ENCODE measurements around the gene SPARCL1. TPM values are rescaled to one million over a fixed set of nuclear protein-coding genes. Genes with fewer than 3 reads are reported as not detected.

SPARCL1 gene
- total and polyA plus RNA-seq, 2 experiments from 2014 or later, result 1.5 to 2.4 TPM

DNA sequence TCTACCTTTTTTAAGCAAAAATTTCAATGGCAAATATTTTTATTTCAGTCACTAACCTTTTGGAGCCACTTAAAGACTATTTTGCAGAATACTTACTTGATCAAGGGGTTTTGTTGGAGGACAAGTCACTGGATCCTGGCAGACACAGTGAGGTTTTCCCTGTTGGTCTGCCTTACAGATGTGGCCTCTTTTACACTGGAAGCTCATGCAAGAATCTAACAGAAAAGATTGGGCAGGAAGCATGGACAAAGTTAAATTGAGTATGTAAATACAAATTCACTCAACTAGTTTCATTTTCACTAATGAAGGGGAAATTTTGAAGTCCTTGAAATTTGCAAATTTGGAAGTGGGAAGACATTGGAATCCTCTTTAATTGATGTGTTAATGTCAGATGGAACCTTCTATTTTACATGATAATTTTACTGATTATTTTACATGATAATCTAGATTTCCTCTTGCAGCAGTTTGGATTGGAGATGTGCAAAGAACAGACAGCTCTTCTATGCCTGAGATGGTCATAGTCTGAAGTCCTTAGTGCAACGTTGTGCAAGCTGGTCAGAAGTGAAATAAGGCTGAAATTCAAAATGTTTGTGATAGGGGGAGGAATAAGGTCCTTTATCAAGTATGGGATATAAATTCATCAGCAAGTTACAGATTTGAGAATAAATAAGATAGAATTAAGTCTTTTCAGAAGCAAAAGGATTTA, 38.4 kb downstream of the SPARCL1 start:
- DNase-seq (ENCODE audit: low spot score) (no peak), ATAC-seq (no peak)
- Mint-ChIP-seq H3K9me3 (peaks cover 47% of the 10 kb centered on the region), H3K27ac (peak overlapping the region; percentile 66; the same call in 1 of the 2 replicates), H3K4me1 (peaks cover 20% of the 10 kb centered on the region), H3K27me3 (ENCODE audit: insufficient read depth, low read depth, poor library complexity) (peaks cover 7% of the 10 kb centered on the region), H3K36me3 (ENCODE audit: low read depth) (peaks cover 50% of the 10 kb centered on the region), H3K4me3 (peak overlapping the region; percentile 36; the same call in 2 of the 3 replicates)
- H3K4me1 ChIP-seq (ENCODE audit: insufficient read depth), result peaks cover 16% of the 10 kb centered on the region
- no peaks in the 10 kb centered on the region for H3F3A ChIP-seq (replicated peaks; ENCODE audit: low read depth)
- H2AFZ ChIP-seq, result no peak overlapping the region
- H3K27ac ChIP-seq (ENCODE audit: low read depth), result peak overlapping the region; percentile 28; the same call in 1 of the 2 replicates
- H4K20me1 ChIP-seq (replicated peaks; ENCODE audit: insufficient read depth), result no peaks in the 10 kb centered on the region
- peak overlapping the region; percentile 30 for H3K4me2 ChIP-seq
- peak overlapping the region; percentile 4; the same call in 1 of the 2 replicates for H3K4me3 ChIP-seq
- no peaks in the 10 kb centered on the region for H3K79me2 ChIP-seq (replicated peaks; ENCODE audit: insufficient read depth)
- peaks cover 35% of the 10 kb centered on the region for H3K9me2 ChIP-seq (ENCODE audit: insufficient read depth)
- H3K27me3 ChIP-seq (ENCODE audit: insufficient read depth), result no peaks in the 10 kb centered on the region
- no peak for TF ChIP-seq EZH2phosphoT487 (IDR thresholded peaks at IDR 0.05; ENCODE audit: unreplicated experiment)
- peak; percentile 2; the same call in 1 of the 2 replicates for TF ChIP-seq NANOG (IDR thresholded peaks at IDR 0.05; ENCODE audit: borderline replicate concordance)
- no peak for TF ChIP-seq EZH2 (IDR thresholded peaks at IDR 0.05; ENCODE audit: low read depth, unreplicated experiment)
- TF ChIP-seq, protein P1, sequence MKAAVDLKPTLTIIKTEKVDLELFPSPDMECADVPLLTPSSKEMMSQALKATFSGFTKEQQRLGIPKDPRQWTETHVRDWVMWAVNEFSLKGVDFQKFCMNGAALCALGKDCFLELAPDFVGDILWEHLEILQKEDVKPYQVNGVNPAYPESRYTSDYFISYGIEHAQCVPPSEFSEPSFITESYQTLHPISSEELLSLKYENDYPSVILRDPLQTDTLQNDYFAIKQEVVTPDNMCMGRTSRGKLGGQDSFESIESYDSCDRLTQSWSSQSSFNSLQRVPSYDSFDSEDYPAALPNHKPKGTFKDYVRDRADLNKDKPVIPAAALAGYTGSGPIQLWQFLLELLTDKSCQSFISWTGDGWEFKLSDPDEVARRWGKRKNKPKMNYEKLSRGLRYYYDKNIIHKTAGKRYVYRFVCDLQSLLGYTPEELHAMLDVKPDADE (IDR thresholded peaks at IDR 0.05), result no peak
- 0 out of 2 replicates have a peak, but pooled peaks cover 13% of the 10 kb centered on the region for H3K36me3 ChIP-seq (ENCODE audit: insufficient read depth)

DNA sequence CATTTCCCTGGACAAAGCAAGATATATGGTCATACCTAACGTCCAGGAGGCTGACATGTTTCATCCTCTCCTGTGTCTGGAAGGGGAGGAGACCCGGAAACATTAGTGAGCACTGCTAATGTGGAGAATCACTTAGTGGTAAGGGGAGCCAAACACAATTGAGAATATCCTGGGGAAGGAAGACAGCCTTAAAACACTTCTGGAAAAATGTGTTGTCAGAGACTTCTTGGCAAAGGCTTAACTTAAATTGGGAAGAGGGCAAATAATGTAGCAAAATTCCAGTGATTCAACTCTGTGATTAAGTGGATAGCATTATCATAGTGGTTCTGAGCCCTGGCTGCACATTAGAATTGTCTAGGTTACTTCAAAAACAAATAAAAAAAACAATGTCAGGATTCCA, 39.5 kb downstream of the SPARCL1 start:
- Mint-ChIP-seq H3K4me3 (no peak overlapping the region; the same call in 2 of the 3 replicates), H3K36me3 (ENCODE audit: low read depth) (peaks cover 56% of the 10 kb centered on the region), H3K27ac (no peak overlapping the region; the same call in 1 of the 2 replicates), H3K9me3 (peaks cover 55% of the 10 kb centered on the region), H3K4me1 (peaks cover 20% of the 10 kb centered on the region), H3K27me3 (ENCODE audit: insufficient read depth, low read depth, poor library complexity) (peaks cover 7% of the 10 kb centered on the region)
- H3K4me3 ChIP-seq, result no peak overlapping the region
- no peak overlapping the region for H2AFZ ChIP-seq
- no peak for ATAC-seq
- no peaks in the 10 kb centered on the region for H3F3A ChIP-seq (replicated peaks; ENCODE audit: low read depth)
- no peak overlapping the region for H3K27ac ChIP-seq (ENCODE audit: low read depth)
- no peaks in the 10 kb centered on the region for H3K79me2 ChIP-seq (replicated peaks; ENCODE audit: insufficient read depth)
- no peaks in the 10 kb centered on the region for H3K27me3 ChIP-seq (ENCODE audit: insufficient read depth)
- DNase-seq (ENCODE audit: low spot score), result no peak
- H3K4me1 ChIP-seq (ENCODE audit: insufficient read depth), result peaks cover 16% of the 10 kb centered on the region
- H3K9me2 ChIP-seq (ENCODE audit: insufficient read depth), result peaks cover 35% of the 10 kb centered on the region
- 0 out of 2 replicates have a peak overlapping the region, but pooled peaks have one; percentile 14 for H3K4me2 ChIP-seq
- 0 out of 2 replicates have a peak, but pooled peaks cover 13% of the 10 kb centered on the region for H3K36me3 ChIP-seq (ENCODE audit: insufficient read depth)
- H4K20me1 ChIP-seq (replicated peaks; ENCODE audit: insufficient read depth), result no peaks in the 10 kb centered on the region
- no peak for TF ChIP-seq ZNF114 (CRISPR knock-in tag; IDR thresholded peaks at IDR 0.05)
- TF ChIP-seq, protein P2, sequence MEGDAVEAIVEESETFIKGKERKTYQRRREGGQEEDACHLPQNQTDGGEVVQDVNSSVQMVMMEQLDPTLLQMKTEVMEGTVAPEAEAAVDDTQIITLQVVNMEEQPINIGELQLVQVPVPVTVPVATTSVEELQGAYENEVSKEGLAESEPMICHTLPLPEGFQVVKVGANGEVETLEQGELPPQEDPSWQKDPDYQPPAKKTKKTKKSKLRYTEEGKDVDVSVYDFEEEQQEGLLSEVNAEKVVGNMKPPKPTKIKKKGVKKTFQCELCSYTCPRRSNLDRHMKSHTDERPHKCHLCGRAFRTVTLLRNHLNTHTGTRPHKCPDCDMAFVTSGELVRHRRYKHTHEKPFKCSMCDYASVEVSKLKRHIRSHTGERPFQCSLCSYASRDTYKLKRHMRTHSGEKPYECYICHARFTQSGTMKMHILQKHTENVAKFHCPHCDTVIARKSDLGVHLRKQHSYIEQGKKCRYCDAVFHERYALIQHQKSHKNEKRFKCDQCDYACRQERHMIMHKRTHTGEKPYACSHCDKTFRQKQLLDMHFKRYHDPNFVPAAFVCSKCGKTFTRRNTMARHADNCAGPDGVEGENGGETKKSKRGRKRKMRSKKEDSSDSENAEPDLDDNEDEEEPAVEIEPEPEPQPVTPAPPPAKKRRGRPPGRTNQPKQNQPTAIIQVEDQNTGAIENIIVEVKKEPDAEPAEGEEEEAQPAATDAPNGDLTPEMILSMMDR (conservative IDR thresholded peaks at IDR 0.05; ENCODE audit: low read depth in 2 of 2), result no peak
- no peak for TF ChIP-seq STAT1 (IDR thresholded peaks at IDR 0.05; ENCODE audit: unreplicated experiment)
- no peak for TF ChIP-seq JUNB (IDR thresholded peaks at IDR 0.05; ENCODE audit: unreplicated experiment)
- TF ChIP-seq, protein P3, sequence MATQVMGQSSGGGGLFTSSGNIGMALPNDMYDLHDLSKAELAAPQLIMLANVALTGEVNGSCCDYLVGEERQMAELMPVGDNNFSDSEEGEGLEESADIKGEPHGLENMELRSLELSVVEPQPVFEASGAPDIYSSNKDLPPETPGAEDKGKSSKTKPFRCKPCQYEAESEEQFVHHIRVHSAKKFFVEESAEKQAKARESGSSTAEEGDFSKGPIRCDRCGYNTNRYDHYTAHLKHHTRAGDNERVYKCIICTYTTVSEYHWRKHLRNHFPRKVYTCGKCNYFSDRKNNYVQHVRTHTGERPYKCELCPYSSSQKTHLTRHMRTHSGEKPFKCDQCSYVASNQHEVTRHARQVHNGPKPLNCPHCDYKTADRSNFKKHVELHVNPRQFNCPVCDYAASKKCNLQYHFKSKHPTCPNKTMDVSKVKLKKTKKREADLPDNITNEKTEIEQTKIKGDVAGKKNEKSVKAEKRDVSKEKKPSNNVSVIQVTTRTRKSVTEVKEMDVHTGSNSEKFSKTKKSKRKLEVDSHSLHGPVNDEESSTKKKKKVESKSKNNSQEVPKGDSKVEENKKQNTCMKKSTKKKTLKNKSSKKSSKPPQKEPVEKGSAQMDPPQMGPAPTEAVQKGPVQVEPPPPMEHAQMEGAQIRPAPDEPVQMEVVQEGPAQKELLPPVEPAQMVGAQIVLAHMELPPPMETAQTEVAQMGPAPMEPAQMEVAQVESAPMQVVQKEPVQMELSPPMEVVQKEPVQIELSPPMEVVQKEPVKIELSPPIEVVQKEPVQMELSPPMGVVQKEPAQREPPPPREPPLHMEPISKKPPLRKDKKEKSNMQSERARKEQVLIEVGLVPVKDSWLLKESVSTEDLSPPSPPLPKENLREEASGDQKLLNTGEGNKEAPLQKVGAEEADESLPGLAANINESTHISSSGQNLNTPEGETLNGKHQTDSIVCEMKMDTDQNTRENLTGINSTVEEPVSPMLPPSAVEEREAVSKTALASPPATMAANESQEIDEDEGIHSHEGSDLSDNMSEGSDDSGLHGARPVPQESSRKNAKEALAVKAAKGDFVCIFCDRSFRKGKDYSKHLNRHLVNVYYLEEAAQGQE (IDR thresholded peaks at IDR 0.05; ENCODE audit: unreplicated experiment), result no peak
- TF ChIP-seq CREB1 (CRISPR knock-in tag; IDR thresholded peaks at IDR 0.05; ENCODE audit: low read depth), result no peak
